HCT116 (cell line): ENCODE measurements around the gene DPM2. TPM values are rescaled to one million over a fixed set of nuclear protein-coding genes. Genes with fewer than 3 reads are reported as not detected.
A peak's percentile ranks its signal among the peaks of the same experiment; 100 is the strongest.

Experiments
- ATAC-seq: fragments of 200-7000 bp; cut with Tn5 transposase; 2 replicates; pipeline ENCODE4 v1.9.1; 2020; ENCODE audit warnings: mild to moderate bottlenecking, moderate library complexity
- BruUV-seq: library from RNA; stranded (reverse); fragments of 400-500 nt; replicated peaks from 2 replicates; lab custom pipeline; 2021; lab: Mats Ljungman, UMichigan
- CTCF ChIA-PET: fragments of 300-600 bp; sonication (Branson Sonifier 250); formaldehyde crosslinking; loops from one replicate; lab custom pipeline; 2021; ENCODE audit warnings: antibody characterized with exemption; lab: Charles Lee
- POLR2A ChIA-PET: fragments of 300-600, 350-600 bp; sonication (Branson Sonifier 250); formaldehyde crosslinking; loops from one replicate; lab custom pipeline; 2021; ENCODE audit warnings: antibody characterized with exemption; lab: Charles Lee
- RAD21 ChIA-PET, 2 experiments: fragments of 300-600 bp; sonication (Branson Sonifier 250); formaldehyde crosslinking; loops; one replicate each; lab custom pipeline; 2023; ENCODE audit warnings: low total read pairs in 2 of 2; ENCODE audit not compliant: uncharacterized antibody in 2 of 2, unreplicated experiment in 2 of 2, low non-redundant PET in 1 of 2; lab: Charles Lee
- DNase-seq: peaks from one replicate; pipeline ENCODE4 v3.0.0-alpha.2; 2010; ENCODE audit warnings: low read depth, low spot score
- H2AFZ ChIP-seq: fragments of 200-600 bp; shearing (Covaris generic), sonication (generic); 2 replicates; pipeline ENCODE4 v1.6.1; 2017; ENCODE audit warnings: low read depth, mixed run types, mixed read lengths, antibody characterized with exemption, low read length; ENCODE audit not compliant: poor library complexity, severe bottlenecking
- H3K27ac ChIP-seq: 2 replicates; pipeline ENCODE4 v1.5.1; 2012; ENCODE audit warnings: low read depth, low read length
- H3K27me3 ChIP-seq: fragments of 200-600 bp; sonication (generic); 2 replicates; pipeline ENCODE4 v1.6.1; 2016; ENCODE audit warnings: mixed run types, low read length, mixed read lengths; ENCODE audit not compliant: insufficient read depth
- H3K36me3 ChIP-seq, 2 experiments: fragments of 200-500 bp in 1 of 2; fragments of 200-600 bp in 1 of 2; sonication (Bioruptor generic) in 1 of 2; sonication (generic) in 1 of 2; 2 replicates each; pipeline versions ENCODE4 v1.5.1 to v1.6.1; 2014 to 2016; ENCODE audit warnings: low read length in 2 of 2, inconsistent platforms in 1 of 2, mixed read lengths in 1 of 2, mixed run types in 1 of 2; ENCODE audit not compliant: insufficient read depth in 2 of 2, control insufficient read depth in 1 of 2
- H3K4me1 ChIP-seq, 2 experiments: fragments of 200-600 bp in 1 of 2; sonication (generic) in 1 of 2; 2 replicates each; pipeline versions ENCODE4 v1.5.1 to v1.6.1; 2012 to 2017; ENCODE audit warnings: low read length in 2 of 2, inconsistent platforms in 1 of 2, mild to moderate bottlenecking in 1 of 2, mixed read lengths in 1 of 2, mixed run types in 1 of 2, moderate library complexity in 1 of 2; ENCODE audit not compliant: insufficient read depth in 2 of 2, control insufficient read depth in 1 of 2
- H3K4me2 ChIP-seq: fragments of 200-600 bp; sonication (generic); 2 replicates; pipeline ENCODE4 v1.6.1; 2017; ENCODE audit warnings: mixed run types, low read length, mixed read lengths
- H3K4me3 ChIP-seq, 2 experiments: fragments of 200-600 bp in 1 of 2; sonication (generic) in 1 of 2; replicated peaks in 1 of 2; 2 replicates each; pipeline ENCODE4 v1.5.1; 2011 to 2016; ENCODE audit warnings: low read length in 2 of 2, control low read depth in 1 of 2, low read depth in 1 of 2, mild to moderate bottlenecking in 1 of 2, mixed read lengths in 1 of 2, mixed run types in 1 of 2
- H3K79me2 ChIP-seq: fragments of 200-600 bp; sonication (generic); 2 replicates; pipeline ENCODE4 v1.6.1; 2017; ENCODE audit warnings: mild to moderate bottlenecking, mixed run types, low read length, moderate library complexity, mixed read lengths; ENCODE audit not compliant: insufficient read depth
- H3K9ac ChIP-seq: fragments of 200-600 bp; sonication (generic); 2 replicates; pipeline ENCODE4 v1.6.1; 2016; ENCODE audit warnings: low read length, mixed read lengths
- H3K9me2 ChIP-seq: fragments of 200-600 bp; sonication (generic), shearing (Covaris generic); 2 replicates; pipeline ENCODE4 v1.6.1; 2017; ENCODE audit warnings: mixed run types, mild to moderate bottlenecking, moderate library complexity; ENCODE audit not compliant: insufficient read depth
- H3K9me3 ChIP-seq, 2 experiments: fragments of 200-500 bp in 1 of 2; fragments of 200-600 bp in 1 of 2; sonication (Bioruptor generic) in 1 of 2; sonication (generic) in 1 of 2; 2 replicates each; pipeline ENCODE4 v1.6.1; 2014 to 2017; ENCODE audit warnings: low read length in 2 of 2, mixed read lengths in 2 of 2, inconsistent platforms in 1 of 2, low read depth in 1 of 2, mild to moderate bottlenecking in 1 of 2, mixed run types in 1 of 2, moderate library complexity in 1 of 2; ENCODE audit not compliant: control insufficient read depth in 1 of 2, insufficient read depth in 1 of 2
- H4K20me1 ChIP-seq: fragments of 200-600 bp; sonication (generic), shearing (Covaris generic); 2 replicates; pipeline ENCODE4 v1.6.1; 2017; ENCODE audit warnings: mixed run types, mild to moderate bottlenecking, moderate library complexity; ENCODE audit not compliant: insufficient read depth
- CEBPB ChIP-seq: IDR thresholded peaks from 2 replicates; pipeline ENCODE4 v1.6.1; 2012; ENCODE audit warnings: low read depth
- EGR1 ChIP-seq: IDR thresholded peaks from 2 replicates; pipeline ENCODE4 v1.6.1; 2012; ENCODE audit warnings: low read depth
- ELF1 ChIP-seq: IDR thresholded peaks from 2 replicates; pipeline ENCODE4 v1.6.1; 2012; ENCODE audit warnings: low read depth, borderline replicate concordance
- EZH2 ChIP-seq: fragments of 200-600 bp; sonication (generic); IDR thresholded peaks from 2 replicates; pipeline ENCODE4 v1.6.1; 2017; ENCODE audit warnings: antibody characterized with exemption, mixed run types
- EZH2phosphoT487 ChIP-seq: fragments of 200-600 bp; IDR thresholded peaks from 2 replicates; pipeline ENCODE4 v1.6.1; 2018; ENCODE audit warnings: antibody characterized with exemption, borderline replicate concordance
- JUND ChIP-seq: IDR thresholded peaks from 2 replicates; pipeline ENCODE4 v1.6.1; 2012
- POLR2A ChIP-seq: IDR thresholded peaks from 2 replicates; pipeline ENCODE4 v1.7.0; 2011; ENCODE audit warnings: borderline replicate concordance; ENCODE audit not compliant: insufficient read depth, insufficient read length; ENCODE audit errors: extremely low read depth
- POLR2AphosphoS5 ChIP-seq: IDR thresholded peaks from 2 replicates; pipeline ENCODE4 v1.6.1; 2011; ENCODE audit warnings: mild to moderate bottlenecking, low read depth, low read length, moderate library complexity
- RAD21 ChIP-seq: IDR thresholded peaks from 2 replicates; pipeline ENCODE4 v1.6.1; 2012; ENCODE audit warnings: low read depth, mild to moderate bottlenecking
- SIN3A ChIP-seq: IDR thresholded peaks from 2 replicates; pipeline ENCODE4 v1.6.1; 2012; ENCODE audit warnings: low read depth
- SRF ChIP-seq: IDR thresholded peaks from 2 replicates; pipeline ENCODE4 v1.6.1; 2012; ENCODE audit warnings: low read depth
- YY1 ChIP-seq: IDR thresholded peaks from 2 replicates; pipeline ENCODE4 v1.6.1; 2011; ENCODE audit warnings: low read length, low read depth, moderate library complexity, mild to moderate bottlenecking; ENCODE audit not compliant: insufficient replicate concordance; ENCODE audit errors: extremely low read depth
- ZFX ChIP-seq: fragments of 450-650 bp; IDR thresholded peaks from 2 replicates; pipeline ENCODE4 v1.6.1; 2017
- ZNF274 ChIP-seq: fragments of 200-500 bp; sonication (Bioruptor generic); IDR thresholded peaks from 2 replicates; pipeline ENCODE4 v1.6.1; 2014; ENCODE audit warnings: mild to moderate bottlenecking, low read depth, low read length, inconsistent platforms
- intact Hi-C: fragments of 100-400 bp; cut with micrococcal nuclease; formaldehyde crosslinking; loops from 2 replicates; pipeline ENCODE4 v1.10.0; 2022
- total RNA-seq: library from RNA; stranded (reverse); gene quantifications from one replicate; pipeline ENCODE4 v1.2.1, GENCODE V29; 2021; ENCODE audit not compliant: unreplicated experiment
- TF ChIP-seq, protein P1 (sequence below): IDR thresholded peaks from 2 replicates; pipeline ENCODE4 v1.6.1; 2011; ENCODE audit warnings: mild to moderate bottlenecking, low read length, moderate library complexity; ENCODE audit not compliant: insufficient replicate concordance; ENCODE audit errors: extremely low read depth
- TF ChIP-seq, protein P2 (sequence below): IDR thresholded peaks from 2 replicates; pipeline ENCODE4 v1.6.1; 2012

DPM2 gene
- total RNA-seq, 1 experiment from 2014 or later: 54.6 TPM

- no peak for TF ChIP-seq SRF
- ChIA-PET CTCF (no interaction called here), POLR2A (no interaction called here), RAD21 (no interaction called here)
- Histone ChIP-seq H4K20me1 (no peaks in the 10 kb centered on the region), H2AFZ (no peak overlapping the region), H3K27me3 (no peaks in the 10 kb centered on the region), H3K4me2 (no peak overlapping the region), H3K4me3 (no peak overlapping the region), H3K27ac (peak overlapping the region; percentile 20; the same call in 1 of the 2 replicates), H3K79me2 (peaks cover 97% of the 10 kb centered on the region), H3K9me3 (no peaks in the 10 kb centered on the region), H3K9me2 (no peaks in the 10 kb centered on the region), H3K4me1 (peaks cover 54 to 64% of the 10 kb centered on the region in 2 experiments), H3K36me3 (no peaks in the 10 kb centered on the region), H3K9ac (no peak overlapping the region)
- intact Hi-C loops: no loop called here
- ATAC-seq: no peak
- no peak for DNase-seq
- no TSS peak for BruUV-seq
Observed at GRCh38 chr9:127973169-127974000, 35.7 kb upstream of the DPM2 start.

DNA sequence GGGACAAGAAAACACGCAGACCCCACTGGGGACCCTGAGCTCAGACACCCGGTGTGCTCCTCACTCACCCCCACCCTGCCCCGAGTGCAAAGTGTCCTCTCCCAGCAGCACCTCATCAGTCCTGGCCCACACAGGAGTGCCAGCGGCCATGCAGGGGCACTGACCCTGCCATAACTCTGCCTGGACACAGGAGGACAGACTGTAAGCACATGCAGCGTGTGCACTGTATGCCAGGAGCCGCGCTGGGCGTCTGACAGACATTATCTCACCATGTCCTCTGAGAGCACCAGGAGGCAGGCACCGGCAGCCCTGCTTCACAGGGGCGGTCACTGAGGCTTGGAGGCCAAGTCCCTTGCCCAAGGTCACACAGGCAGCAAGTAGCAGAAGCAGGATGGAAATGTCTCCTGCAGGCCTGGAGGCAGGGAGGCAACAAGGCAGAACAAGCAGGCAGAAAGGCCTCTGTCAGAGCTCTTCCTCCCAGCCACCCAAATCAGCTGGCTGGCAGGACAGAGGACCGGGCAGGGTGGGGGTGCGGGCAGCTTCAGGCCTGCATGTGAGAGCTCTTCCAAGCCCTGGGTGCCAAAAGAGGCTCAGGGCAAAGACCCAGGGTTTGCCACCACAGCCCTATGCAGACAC lies 34.7 kb upstream of the DPM2 start:
- H3K9me3 ChIP-seq: no peaks in the 10 kb centered on the region
- H2AFZ ChIP-seq: no peak overlapping the region
- no peaks in the 10 kb centered on the region for H3K36me3 ChIP-seq
- no peak overlapping the region for H3K4me3 ChIP-seq
- no peaks in the 10 kb centered on the region for H4K20me1 ChIP-seq
- no peak for ATAC-seq
- no peaks in the 10 kb centered on the region for H3K9me2 ChIP-seq
- H3K4me2 ChIP-seq: peak overlapping the region; percentile 14; the same call in 1 of the 2 replicates
- no peak overlapping the region for H3K9ac ChIP-seq
- intact Hi-C loops: no loop called here
- CTCF ChIA-PET: no interaction called here
- no TSS peak for BruUV-seq
- H3K27me3 ChIP-seq: no peaks in the 10 kb centered on the region
- DNase-seq: no peak
- RAD21 ChIA-PET: no interaction called here
- H3K79me2 ChIP-seq: peaks cover 96% of the 10 kb centered on the region
- peaks cover 54 to 64% of the 10 kb centered on the region in 2 experiments for H3K4me1 ChIP-seq
- H3K27ac ChIP-seq: peak overlapping the region; percentile 19; the same call in 1 of the 2 replicates
- POLR2A ChIA-PET: no interaction called here
- TF ChIP-seq JUND (no peak), SIN3A (no peak), EGR1 (no peak), RAD21 (no peak), POLR2A (no peak), EZH2phosphoT487 (no peak), ZNF274 (no peak), EZH2 (no peak), ZFX (no peak), ELF1 (no peak), POLR2AphosphoS5 (no peak), CEBPB (no peak), YY1 (no peak)
- TF ChIP-seq, protein P1, sequence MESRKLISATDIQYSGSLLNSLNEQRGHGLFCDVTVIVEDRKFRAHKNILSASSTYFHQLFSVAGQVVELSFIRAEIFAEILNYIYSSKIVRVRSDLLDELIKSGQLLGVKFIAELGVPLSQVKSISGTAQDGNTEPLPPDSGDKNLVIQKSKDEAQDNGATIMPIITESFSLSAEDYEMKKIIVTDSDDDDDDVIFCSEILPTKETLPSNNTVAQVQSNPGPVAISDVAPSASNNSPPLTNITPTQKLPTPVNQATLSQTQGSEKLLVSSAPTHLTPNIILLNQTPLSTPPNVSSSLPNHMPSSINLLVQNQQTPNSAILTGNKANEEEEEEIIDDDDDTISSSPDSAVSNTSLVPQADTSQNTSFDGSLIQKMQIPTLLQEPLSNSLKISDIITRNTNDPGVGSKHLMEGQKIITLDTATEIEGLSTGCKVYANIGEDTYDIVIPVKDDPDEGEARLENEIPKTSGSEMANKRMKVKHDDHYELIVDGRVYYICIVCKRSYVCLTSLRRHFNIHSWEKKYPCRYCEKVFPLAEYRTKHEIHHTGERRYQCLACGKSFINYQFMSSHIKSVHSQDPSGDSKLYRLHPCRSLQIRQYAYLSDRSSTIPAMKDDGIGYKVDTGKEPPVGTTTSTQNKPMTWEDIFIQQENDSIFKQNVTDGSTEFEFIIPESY: no peak
- TF ChIP-seq, protein P2, sequence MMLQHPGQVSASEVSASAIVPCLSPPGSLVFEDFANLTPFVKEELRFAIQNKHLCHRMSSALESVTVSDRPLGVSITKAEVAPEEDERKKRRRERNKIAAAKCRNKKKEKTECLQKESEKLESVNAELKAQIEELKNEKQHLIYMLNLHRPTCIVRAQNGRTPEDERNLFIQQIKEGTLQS: no peak
